ENCODE measurements around the gene ISOC2.

The ISOC2 gene

GRCh38 chr19:55459551-55459949 is 1.9 kb downstream of the ISOC2 start:
- no peaks in the 10 kb centered on the region for H3K27me3 ChIP-seq (ENCODE audit: insufficient read depth, poor library complexity, severe bottlenecking)
- H3K4me3 ChIP-seq (ENCODE audit: severe bottlenecking) = no peak overlapping the region
- no peak for DNase-seq (ENCODE audit: low spot score)
- ATAC-seq (ENCODE audit: low read depth) = no peak
- H3K9me3 ChIP-seq (ENCODE audit: severe bottlenecking) = no peaks in the 10 kb centered on the region
- no peak overlapping the region for H3K27ac ChIP-seq (ENCODE audit: poor library complexity, severe bottlenecking)
- no peak for TF ChIP-seq CTCF (IDR thresholded peaks at IDR 0.05; ENCODE audit: poor library complexity, severe bottlenecking)
- H3K36me3 ChIP-seq (ENCODE audit: low read depth) = 0 out of 2 replicates have a peak, but pooled peaks cover 3% of the 10 kb centered on the region
- peaks cover 3% of the 10 kb centered on the region for H3K4me1 ChIP-seq (ENCODE audit: insufficient read depth, poor library complexity, severe bottlenecking)

- peaks cover 3% of the 10 kb centered on the region for H3K4me1 ChIP-seq (ENCODE audit: insufficient read depth, poor library complexity, severe bottlenecking)
- ATAC-seq (ENCODE audit: low read depth) = no peak
- TF ChIP-seq CTCF (IDR thresholded peaks at IDR 0.05; ENCODE audit: poor library complexity, severe bottlenecking) = no peak
- H3K36me3 ChIP-seq (ENCODE audit: low read depth) = 0 out of 2 replicates have a peak, but pooled peaks cover 3% of the 10 kb centered on the region
- DNase-seq (ENCODE audit: low spot score) = no peak
- H3K9me3 ChIP-seq (ENCODE audit: severe bottlenecking) = no peaks in the 10 kb centered on the region
- H3K27ac ChIP-seq (ENCODE audit: poor library complexity, severe bottlenecking) = no peak overlapping the region
- H3K4me3 ChIP-seq (ENCODE audit: severe bottlenecking) = no peak overlapping the region
- no peaks in the 10 kb centered on the region for H3K27me3 ChIP-seq (ENCODE audit: insufficient read depth, poor library complexity, severe bottlenecking)
Measured at GRCh38 chr19:55457683-55458457, 3.6 kb downstream of the ISOC2 start.

- H3K36me3 ChIP-seq (ENCODE audit: low read depth) = 0 out of 2 replicates have a peak, but pooled peaks cover 3% of the 10 kb centered on the region
- H3K27me3 ChIP-seq (ENCODE audit: insufficient read depth, poor library complexity, severe bottlenecking) = peaks cover 12% of the 10 kb centered on the region
- no peaks in the 10 kb centered on the region for H3K9me3 ChIP-seq (ENCODE audit: severe bottlenecking)
- DNase-seq (ENCODE audit: low spot score) (no peak), ATAC-seq (ENCODE audit: low read depth) (no peak)
- H3K4me1 ChIP-seq (ENCODE audit: insufficient read depth, poor library complexity, severe bottlenecking) = peaks cover 3% of the 10 kb centered on the region
- no peak for TF ChIP-seq CTCF (IDR thresholded peaks at IDR 0.05; ENCODE audit: poor library complexity, severe bottlenecking)
- no peak overlapping the region for H3K4me3 ChIP-seq (ENCODE audit: severe bottlenecking)
- H3K27ac ChIP-seq (ENCODE audit: poor library complexity, severe bottlenecking) = no peak overlapping the region
Measured at GRCh38 chr19:55456347-55456746, 5.1 kb downstream of the ISOC2 start.

GRCh38 chr19:55455576-55456235 is 5.7 kb downstream of the ISOC2 start:
- DNase-seq (ENCODE audit: low spot score) = peak; percentile 60
- ATAC-seq (ENCODE audit: low read depth) = no peak
- no peak for TF ChIP-seq CTCF (IDR thresholded peaks at IDR 0.05; ENCODE audit: poor library complexity, severe bottlenecking)
- Histone ChIP-seq H3K9me3 (ENCODE audit: severe bottlenecking) (no peaks in the 10 kb centered on the region), H3K36me3 (ENCODE audit: low read depth) (0 out of 2 replicates have a peak, but pooled peaks cover 3% of the 10 kb centered on the region), H3K4me1 (ENCODE audit: insufficient read depth, poor library complexity, severe bottlenecking) (peaks cover 2% of the 10 kb centered on the region), H3K4me3 (ENCODE audit: severe bottlenecking) (no peak overlapping the region), H3K27ac (ENCODE audit: poor library complexity, severe bottlenecking) (no peak overlapping the region), H3K27me3 (ENCODE audit: insufficient read depth, poor library complexity, severe bottlenecking) (peaks cover 12% of the 10 kb centered on the region)
